SU-DHL-6 (cell line): Measurements from ENCODE around the gene GPR176.

Experiments used
- CTCF ChIP-seq: fragments of 200-600 bp; sonication (generic); IDR thresholded peaks from one replicate; pipeline ENCODE4 v1.5.1; 2017; ENCODE audit warnings: antibody characterized with exemption, mild to moderate bottlenecking, low read length, moderate library complexity; ENCODE audit not compliant: insufficient read depth, poor library complexity, severe bottlenecking
- EZH2phosphoT487 ChIP-seq: fragments of 200-600 bp; sonication (generic), shearing (Covaris generic); conservative IDR thresholded peaks from 2 replicates; pipeline ENCODE4 v1.6.1; 2018; ENCODE audit warnings: mild to moderate bottlenecking, antibody characterized with exemption, low read length, moderate library complexity, mixed read lengths

- TF ChIP-seq CTCF (no peak), EZH2phosphoT487 (no peak)
Observed at GRCh38 chr15:39918688-39919385, 1.2 kb downstream of the GPR176 start.
